Spinal cord (tissue), 10 donors: ENCODE results near the gene LZTFL1. TPM values are rescaled to one million over a fixed set of nuclear protein-coding genes. Genes with fewer than 3 reads are reported as not detected.

Experiments used
- DNase-seq, 6 donors: peaks; one replicate each; pipeline versions ENCODE4 v3.0.0 to v3.0.0-alpha.2; 2013 to 2015; ENCODE audit warnings: low spot score in 6 of 6, low read depth in 4 of 6
- H3K27ac ChIP-seq: one replicate; pipeline ENCODE4 v1.5.1; 2013; ENCODE audit warnings: low read depth, low read length, control low read depth
- H3K27me3 ChIP-seq: one replicate; pipeline ENCODE4 v1.6.1; 2013; ENCODE audit warnings: low read length; ENCODE audit not compliant: control insufficient read depth, insufficient read depth
- H3K36me3 ChIP-seq: one replicate; pipeline ENCODE4 v1.6.1; 2013; ENCODE audit warnings: low read length; ENCODE audit not compliant: control insufficient read depth, insufficient read depth
- H3K4me1 ChIP-seq: one replicate; pipeline ENCODE4 v1.6.1; 2013; ENCODE audit warnings: low read length; ENCODE audit not compliant: control insufficient read depth, insufficient read depth
- H3K4me3 ChIP-seq: one replicate; pipeline ENCODE4 v1.5.1; 2013; ENCODE audit warnings: low read depth, low read length, control low read depth
- H3K9me3 ChIP-seq: one replicate; pipeline ENCODE4 v1.6.1; 2013; ENCODE audit warnings: low read length; ENCODE audit not compliant: control insufficient read depth, insufficient read depth
- WGBS: methylation state at CpG from one replicate; pipeline ENCODE4 v1.1.5; 2013; ENCODE audit warnings: missing lambda C conversion rate; ENCODE audit not compliant: insufficient coverage; 5-methylcytosine and 5-hydroxymethylcytosine counted together
- polyA plus RNA-seq, 2 donors: library from polyadenylated mRNA; unstranded; fragments of 120-200 nt; gene quantifications; one replicate each; pipeline ENCODE4 v1.2.1, GENCODE V29; 2013; ENCODE audit not compliant: insufficient read length in 2 of 2
- total RNA-seq, 2 donors: library from RNA; depleted of rRNA in 1 of 2; stranded (reverse); fragments of 120-200 nt in 1 of 2; fragments of >200 nt in 1 of 2; gene quantifications; one replicate each; pipeline versions ENCODE4 v1.2.3 to v1.2.4, GENCODE V29; 2013 to 2014
- donor health status: healthy.

LZTFL1 gene
- total and polyA plus RNA-seq, 4 donors = 25.9 to 46.5 (median 31.4) TPM

DNA sequence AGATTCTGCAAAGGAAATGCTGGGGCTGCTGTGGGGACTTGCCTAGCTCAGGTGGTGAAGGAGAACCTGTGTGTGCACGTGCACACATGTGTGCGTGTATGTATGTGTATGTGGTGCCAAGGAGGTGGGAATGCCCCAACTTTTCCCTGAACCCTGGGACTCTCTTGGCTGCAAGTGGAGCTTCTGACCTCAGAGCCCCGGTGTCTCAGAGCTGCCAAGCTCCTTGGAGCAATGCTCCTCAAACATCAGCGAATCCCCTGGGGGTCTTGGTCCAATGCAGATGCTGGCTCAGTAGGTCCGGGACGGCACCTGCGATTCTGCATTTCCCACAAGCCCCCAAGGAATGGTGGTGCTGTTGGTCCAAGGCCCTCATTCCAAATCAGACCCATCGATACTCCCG, 39.8 kb downstream of the LZTFL1 start:
- H3K4me3 ChIP-seq = no peak overlapping the region
- peaks cover 17% of the 10 kb centered on the region for H3K27me3 ChIP-seq
- H3K4me1 ChIP-seq = no peaks in the 10 kb centered on the region
- no peak overlapping the region for H3K27ac ChIP-seq
- H3K36me3 ChIP-seq = no peaks in the 10 kb centered on the region
- DNase-seq = no peak
- 100% methylated on average over 6 of the region's 9 CpGs for WGBS
- no peaks in the 10 kb centered on the region for H3K9me3 ChIP-seq

DNA sequence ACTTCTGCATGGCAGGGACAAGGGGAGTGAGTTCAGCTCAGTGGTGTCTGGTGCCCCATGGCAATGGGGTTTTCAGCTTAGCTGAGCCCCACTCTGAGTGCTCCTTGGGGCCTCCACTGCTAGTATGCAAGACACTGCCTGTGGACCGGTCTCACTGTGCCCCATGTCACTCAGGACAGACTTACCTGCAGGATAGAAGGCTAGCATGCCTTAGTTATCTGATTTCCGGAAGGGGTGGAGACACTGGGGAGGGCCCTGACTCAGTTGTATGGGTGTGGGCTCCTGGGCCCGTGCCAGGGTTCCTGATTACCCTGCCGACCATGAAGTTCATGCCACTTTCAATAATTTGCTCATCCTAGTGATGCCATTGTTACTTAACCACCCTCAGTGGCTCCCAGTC, 41.3 kb downstream of the LZTFL1 start:
- H3K36me3 ChIP-seq = no peaks in the 10 kb centered on the region

DNA sequence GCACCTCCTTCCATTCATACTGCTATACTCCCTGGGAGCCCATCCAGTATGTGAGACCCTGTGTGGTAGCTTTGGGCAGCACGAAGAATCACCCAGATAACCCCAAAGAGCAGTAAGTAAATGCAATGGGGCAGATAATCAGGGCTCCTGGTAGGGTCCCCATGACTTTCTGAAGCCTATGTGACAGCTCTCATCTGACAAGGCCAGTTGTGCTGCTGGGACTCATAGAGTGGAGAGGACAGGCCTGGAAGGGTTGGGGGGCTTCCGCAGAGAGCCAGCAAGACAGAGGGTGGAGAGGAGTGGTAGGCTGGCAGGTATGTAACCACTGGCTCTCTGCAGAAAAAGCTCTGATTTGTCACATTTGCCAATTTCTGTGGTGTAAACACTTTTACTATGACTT, 42.3 kb downstream of the LZTFL1 start:
- H3K36me3 ChIP-seq = no peaks in the 10 kb centered on the region
- H3K27me3 ChIP-seq = peaks cover 40% of the 10 kb centered on the region
- H3K4me3 ChIP-seq = no peak overlapping the region
- WGBS = 100% methylated on average over 1 of the region's 2 CpGs
- no peak overlapping the region for H3K27ac ChIP-seq
- no peak for DNase-seq
- no peaks in the 10 kb centered on the region for H3K9me3 ChIP-seq
- H3K4me1 ChIP-seq = peaks cover 15% of the 10 kb centered on the region

More for the DNA sequence above, 41.3 kb downstream of the LZTFL1 start:
- peaks cover 31% of the 10 kb centered on the region for H3K27me3 ChIP-seq
- H3K4me1 ChIP-seq = peaks cover 13% of the 10 kb centered on the region
- H3K27ac ChIP-seq = no peak overlapping the region
- no peaks in the 10 kb centered on the region for H3K9me3 ChIP-seq
- WGBS = 50% methylated on average over 2 of the region's 4 CpGs
- DNase-seq = no peak
- no peak overlapping the region for H3K4me3 ChIP-seq

DNA sequence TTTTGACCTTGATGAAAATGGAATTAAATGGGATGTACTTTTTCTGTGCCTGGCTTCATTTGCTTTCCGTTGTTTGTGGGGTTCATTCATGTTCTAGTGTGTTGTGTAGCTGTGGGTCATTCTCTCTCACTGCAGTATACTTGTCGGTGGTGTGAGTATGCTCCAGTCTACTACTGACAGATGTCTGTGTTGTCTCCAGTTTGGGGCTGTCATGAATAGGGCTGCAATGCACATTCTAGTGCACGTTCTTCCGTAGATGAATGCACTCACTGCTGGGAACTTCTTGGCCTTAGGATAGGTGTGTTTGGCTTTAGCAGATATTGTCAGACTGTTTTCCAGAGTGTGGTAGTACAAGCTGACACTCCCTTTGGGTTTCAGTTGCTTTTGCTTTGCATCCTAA, 43.9 kb downstream of the LZTFL1 start:
- H3K36me3 ChIP-seq = no peaks in the 10 kb centered on the region
- H3K4me1 ChIP-seq = peaks cover 15% of the 10 kb centered on the region
- no peak overlapping the region for H3K4me3 ChIP-seq
- 67% methylated on average over 1 of the region's 4 CpGs for whole genome bisulfite sequencing
- no peak overlapping the region for H3K27ac ChIP-seq
- DNase-seq = no peak
- H3K9me3 ChIP-seq = no peaks in the 10 kb centered on the region
- H3K27me3 ChIP-seq = peaks cover 50% of the 10 kb centered on the region

DNA sequence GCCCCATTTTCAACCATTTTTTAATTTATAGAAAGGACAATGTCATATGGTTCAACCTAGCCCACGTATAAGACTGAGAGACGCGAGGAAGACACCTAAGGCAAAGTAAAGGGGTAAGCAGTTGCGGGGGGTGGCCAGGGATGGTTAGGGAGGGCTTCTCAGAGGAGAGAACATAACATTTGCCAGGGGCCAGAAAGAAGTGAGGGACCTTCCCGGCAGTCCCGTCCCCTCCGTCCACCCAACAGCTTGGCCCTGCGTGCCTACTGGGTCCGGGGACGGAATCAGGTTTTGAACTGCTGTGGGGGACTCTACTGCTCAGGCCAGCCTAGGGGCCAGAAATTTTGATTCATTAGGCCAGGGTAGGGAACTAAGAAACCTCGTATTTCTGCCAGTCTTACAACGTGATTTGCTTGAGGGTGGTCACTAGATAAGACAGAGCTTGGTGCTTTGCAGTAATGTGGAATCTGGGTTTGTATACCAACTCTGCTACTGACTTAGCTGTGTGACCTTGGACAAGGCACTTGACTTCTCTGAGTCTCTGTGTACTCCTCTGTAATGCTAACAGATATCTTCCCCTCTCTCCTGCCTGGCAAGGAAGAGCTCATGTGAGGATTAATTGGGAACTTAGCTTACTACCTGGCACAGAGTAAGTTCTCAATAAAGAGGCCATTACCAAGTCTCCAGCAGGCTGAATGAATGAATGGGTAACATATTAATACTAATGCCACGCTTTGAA, 44.8 kb downstream of the LZTFL1 start:
- Histone ChIP-seq H3K27me3 (peaks cover 50% of the 10 kb centered on the region), H3K4me1 (peaks cover 15% of the 10 kb centered on the region), H3K36me3 (no peaks in the 10 kb centered on the region), H3K9me3 (no peaks in the 10 kb centered on the region), H3K27ac (no peak overlapping the region), H3K4me3 (peak overlapping the region; percentile 14)
- DNase-seq = no peak
- WGBS = 62% methylated on average over 12 of the region's 13 CpGs

DNA sequence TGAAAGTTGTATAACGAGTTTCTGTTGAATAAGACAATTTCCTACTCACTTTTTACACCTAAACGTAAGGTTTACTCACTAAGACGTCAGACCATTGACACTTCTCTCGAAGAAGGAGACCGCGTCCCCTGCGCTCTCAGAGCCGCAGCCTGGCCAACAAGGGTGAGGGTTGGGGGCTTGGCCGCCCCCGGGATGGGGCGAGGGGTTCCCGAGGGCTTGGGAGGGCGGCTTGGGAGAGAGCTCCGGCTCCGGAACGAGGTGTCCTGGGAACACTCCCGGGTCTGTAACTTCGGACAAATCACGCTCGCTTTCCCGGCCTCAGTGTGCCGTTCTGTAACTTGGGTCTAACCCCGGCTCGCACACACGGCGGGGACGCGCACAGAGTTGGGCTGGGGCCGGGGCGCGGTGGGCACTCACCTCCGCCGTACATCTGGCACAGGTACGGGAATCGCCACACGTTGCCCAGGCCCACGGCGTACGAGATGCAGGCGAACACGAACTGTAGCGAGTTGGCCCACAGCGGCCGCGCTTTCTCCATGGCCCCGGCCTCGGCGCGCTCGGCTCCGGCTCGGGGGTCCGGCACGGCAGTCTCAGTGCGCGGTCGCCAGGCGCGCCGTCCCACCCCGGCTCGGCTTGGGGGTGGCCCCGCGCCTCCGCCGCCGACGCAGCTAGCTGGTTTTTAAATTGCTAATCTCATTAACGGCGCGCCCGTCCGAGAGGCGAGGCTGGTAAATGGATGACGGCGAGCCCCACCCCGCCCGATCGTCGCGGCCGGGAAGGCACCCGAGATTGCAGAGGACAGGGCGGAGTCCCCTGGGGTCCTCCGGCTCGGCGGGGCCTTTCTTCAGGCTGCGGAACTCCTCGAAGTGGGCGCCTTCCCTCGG, 45.8 kb downstream of the LZTFL1 start, which contains the start of gene SLC6A20:
Gene SLC6A20 (minus strand): TSS at position 655 of the 884 bp plus-strand sequence. CDS start 117 bp downstream, at position 538.
- peak within 1 kb of the TSS; percentile 41 for H3K4me3 ChIP-seq
- peaks cover 15% of the 10 kb centered on the region for H3K4me1 ChIP-seq
- H3K36me3 ChIP-seq = no peaks in the 10 kb centered on the region
- no peaks in the 10 kb centered on the region for H3K9me3 ChIP-seq
- 1% methylated on average over 86 of the region's 91 CpGs for WGBS
- peaks cover 50% of the 10 kb centered on the region for H3K27me3 ChIP-seq
- H3K27ac ChIP-seq = no peak within 1 kb of the TSS
- peak in 2 of 6 donors; percentile 12 to 33 for DNase-seq

DNA sequence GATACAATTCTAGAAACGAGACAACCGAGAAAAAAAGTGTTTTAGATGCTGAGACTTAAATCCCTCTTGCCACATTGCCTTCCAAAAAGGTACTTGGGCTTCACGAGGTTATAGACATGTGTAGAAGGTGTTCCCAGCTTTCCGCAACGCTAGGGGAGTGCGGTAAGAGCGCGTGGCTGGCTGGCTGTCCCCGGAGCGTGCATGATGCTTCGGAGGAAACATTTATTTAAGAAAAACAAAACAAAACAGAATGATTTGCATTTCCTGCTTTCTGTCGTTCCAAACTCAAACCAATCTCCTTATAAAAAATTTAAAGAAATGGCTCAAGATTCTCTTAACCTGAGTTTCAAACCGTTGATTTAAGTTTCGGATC, 46.4 kb downstream of the LZTFL1 start:
- Histone ChIP-seq H3K27ac (no peak overlapping the region), H3K9me3 (no peaks in the 10 kb centered on the region), H3K4me3 (peak overlapping the region; percentile 41), H3K36me3 (no peaks in the 10 kb centered on the region), H3K27me3 (peaks cover 50% of the 10 kb centered on the region), H3K4me1 (peaks cover 15% of the 10 kb centered on the region)
- DNase-seq = peak in 2 of 6 donors; percentile 38 to 56
- 0% methylated on average over 1 of the region's 14 CpGs for WGBS

DNA sequence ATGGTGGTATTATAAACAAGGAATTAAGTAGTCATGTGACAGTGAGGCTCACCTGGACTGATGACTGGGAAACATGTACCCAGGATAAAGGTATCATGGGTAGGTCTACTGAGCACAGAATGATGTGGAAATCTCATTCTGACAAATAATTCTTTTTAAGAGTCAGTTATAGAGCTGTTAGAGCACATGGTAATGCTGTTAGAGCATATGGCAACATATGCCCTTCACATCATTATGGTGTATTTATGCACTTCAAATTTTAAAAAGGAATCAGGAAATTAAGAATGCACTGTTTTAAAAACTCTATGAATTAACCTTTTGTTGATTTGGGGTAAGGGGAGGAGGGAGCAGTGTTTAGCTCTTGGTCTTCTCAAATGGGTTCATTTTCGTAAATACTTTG, 47.3 kb downstream of the LZTFL1 start:
- WGBS = no CpG with 5 or more reads among the region's 1 CpG
- no peaks in the 10 kb centered on the region for H3K9me3 ChIP-seq
- peaks cover 15% of the 10 kb centered on the region for H3K4me1 ChIP-seq
- no peak overlapping the region for H3K27ac ChIP-seq
- H3K27me3 ChIP-seq = peaks cover 50% of the 10 kb centered on the region
- H3K4me3 ChIP-seq = no peak overlapping the region
- H3K36me3 ChIP-seq = no peaks in the 10 kb centered on the region
- DNase-seq = peak in 2 of 6 donors; percentile 34 to 41

DNA sequence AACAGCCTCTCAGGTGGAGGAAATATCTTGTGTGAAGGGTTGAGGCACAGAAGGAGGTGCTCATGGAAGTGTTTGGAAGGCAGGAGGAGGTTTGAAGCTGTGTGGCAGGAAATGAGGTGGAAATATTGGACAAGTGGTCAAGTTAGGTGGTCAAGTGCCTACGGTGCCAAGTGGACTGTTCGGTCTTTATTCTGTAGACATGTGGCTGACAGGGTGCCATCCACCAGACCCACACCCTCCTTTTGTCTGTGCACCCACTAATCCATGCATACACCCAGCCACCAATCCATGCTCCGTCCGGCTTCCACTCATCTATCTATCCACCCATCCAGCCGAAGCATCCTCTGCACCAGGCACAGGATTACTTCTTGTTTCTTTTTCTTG, 47.8 kb downstream of the LZTFL1 start:
- no peak overlapping the region for H3K4me3 ChIP-seq
- peaks cover 50% of the 10 kb centered on the region for H3K27me3 ChIP-seq
- H3K4me1 ChIP-seq = peaks cover 15% of the 10 kb centered on the region
- H3K9me3 ChIP-seq = peaks cover under 1% of the 10 kb centered on the region
- H3K27ac ChIP-seq = no peak overlapping the region
- H3K36me3 ChIP-seq = no peaks in the 10 kb centered on the region
- WGBS = 95% methylated on average over 5 of the region's 5 CpGs
- no peak for DNase-seq
